ENCODE measurements around the gene NOPCHAP1. TPM values are rescaled to one million over a fixed set of nuclear protein-coding genes. Genes with fewer than 3 reads are reported as not detected.

Gene NOPCHAP1, protein sequence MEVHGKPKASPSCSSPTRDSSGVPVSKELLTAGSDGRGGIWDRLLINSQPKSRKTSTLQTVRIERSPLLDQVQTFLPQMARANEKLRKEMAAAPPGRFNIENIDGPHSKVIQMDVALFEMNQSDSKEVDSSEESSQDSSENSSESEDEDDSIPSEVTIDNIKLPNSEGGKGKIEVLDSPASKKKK
- total RNA-seq, result 13.3 TPM

DNA sequence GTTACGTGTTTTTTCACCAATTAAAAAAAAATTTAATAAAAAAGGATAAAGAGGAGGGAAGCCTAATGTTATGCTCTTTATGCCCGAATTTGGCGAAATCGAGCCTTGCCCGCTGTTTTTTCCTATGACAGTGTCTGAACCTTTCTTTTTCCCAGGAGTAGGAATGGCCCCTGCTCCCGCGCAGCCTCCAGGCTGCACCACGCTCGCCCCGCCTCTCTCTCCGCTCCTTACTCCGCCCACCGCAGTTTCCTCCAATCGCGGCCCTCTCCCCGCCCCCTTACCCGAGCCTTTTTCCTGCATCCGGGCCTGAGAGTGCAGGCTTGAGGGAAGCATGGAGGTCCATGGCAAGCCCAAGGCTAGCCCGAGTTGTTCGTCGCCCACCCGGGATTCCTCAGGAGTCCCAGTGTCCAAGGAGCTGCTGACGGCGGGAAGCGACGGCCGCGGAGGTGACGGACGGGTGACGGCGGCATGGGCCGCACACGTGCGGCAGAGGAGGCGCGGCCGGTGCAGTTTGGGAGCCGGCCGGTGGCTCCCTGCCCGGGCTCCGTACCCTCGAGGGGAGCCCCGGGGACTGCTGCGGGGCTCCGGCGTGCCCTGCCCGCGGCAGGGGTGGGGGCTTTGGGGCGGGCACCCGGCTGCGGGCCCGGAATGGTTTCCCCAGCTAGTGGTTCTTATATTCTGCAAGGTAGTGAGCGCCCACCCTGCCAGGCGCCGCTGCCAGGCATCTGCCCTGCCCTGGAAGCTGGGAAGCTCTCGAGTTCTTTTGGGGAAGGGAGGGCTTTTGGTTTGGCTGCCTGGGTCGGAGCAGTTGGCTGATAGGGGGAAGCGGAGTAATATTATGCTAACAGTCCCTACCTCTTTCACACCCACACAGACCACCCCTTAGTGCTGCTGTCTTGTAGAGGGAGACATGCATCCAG, at the start of gene NOPCHAP1:
Gene NOPCHAP1 (plus strand): TSS at position 295 of the 920 bp plus-strand sequence. CDS start 37 bp downstream, at position 332.
- peaks cover 0 to 16% of the 10 kb centered on the region in 2 donors for H3K36me3 ChIP-seq
- peak; percentile 83 to 84 for TF ChIP-seq POLR2AphosphoS5 (IDR thresholded peaks at IDR 0.05; ENCODE audit: insufficient read depth in 1 of 2, low read depth in 1 of 2)
- peak in 1 of 2 donors; percentile 38 for TF ChIP-seq POLR2A (IDR thresholded peaks at IDR 0.05)
- TF ChIP-seq, protein P1, sequence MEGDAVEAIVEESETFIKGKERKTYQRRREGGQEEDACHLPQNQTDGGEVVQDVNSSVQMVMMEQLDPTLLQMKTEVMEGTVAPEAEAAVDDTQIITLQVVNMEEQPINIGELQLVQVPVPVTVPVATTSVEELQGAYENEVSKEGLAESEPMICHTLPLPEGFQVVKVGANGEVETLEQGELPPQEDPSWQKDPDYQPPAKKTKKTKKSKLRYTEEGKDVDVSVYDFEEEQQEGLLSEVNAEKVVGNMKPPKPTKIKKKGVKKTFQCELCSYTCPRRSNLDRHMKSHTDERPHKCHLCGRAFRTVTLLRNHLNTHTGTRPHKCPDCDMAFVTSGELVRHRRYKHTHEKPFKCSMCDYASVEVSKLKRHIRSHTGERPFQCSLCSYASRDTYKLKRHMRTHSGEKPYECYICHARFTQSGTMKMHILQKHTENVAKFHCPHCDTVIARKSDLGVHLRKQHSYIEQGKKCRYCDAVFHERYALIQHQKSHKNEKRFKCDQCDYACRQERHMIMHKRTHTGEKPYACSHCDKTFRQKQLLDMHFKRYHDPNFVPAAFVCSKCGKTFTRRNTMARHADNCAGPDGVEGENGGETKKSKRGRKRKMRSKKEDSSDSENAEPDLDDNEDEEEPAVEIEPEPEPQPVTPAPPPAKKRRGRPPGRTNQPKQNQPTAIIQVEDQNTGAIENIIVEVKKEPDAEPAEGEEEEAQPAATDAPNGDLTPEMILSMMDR (IDR thresholded peaks at IDR 0.05), result no peak
- no peaks in the 10 kb centered on the region for H3K27me3 ChIP-seq
- DNase-seq (ENCODE audit: extremely low spot score in 2 of 2), result peak in 1 of 2 donors; percentile 90
- intact Hi-C loops (cut with DNase I), result loop anchor here (5.0 kb wide), 1 partner anchor 1216 kb away; no protein-coding TSS in a partner anchor
- H3K9me3 ChIP-seq, result no peaks in the 10 kb centered on the region
- peaks cover 22% of the 10 kb centered on the region for H3K4me1 ChIP-seq
- peak within 1 kb of the TSS; percentile 64 to 88 for H3K4me3 ChIP-seq
- peak within 1 kb of the TSS; percentile 54 for H3K27ac ChIP-seq

DNA sequence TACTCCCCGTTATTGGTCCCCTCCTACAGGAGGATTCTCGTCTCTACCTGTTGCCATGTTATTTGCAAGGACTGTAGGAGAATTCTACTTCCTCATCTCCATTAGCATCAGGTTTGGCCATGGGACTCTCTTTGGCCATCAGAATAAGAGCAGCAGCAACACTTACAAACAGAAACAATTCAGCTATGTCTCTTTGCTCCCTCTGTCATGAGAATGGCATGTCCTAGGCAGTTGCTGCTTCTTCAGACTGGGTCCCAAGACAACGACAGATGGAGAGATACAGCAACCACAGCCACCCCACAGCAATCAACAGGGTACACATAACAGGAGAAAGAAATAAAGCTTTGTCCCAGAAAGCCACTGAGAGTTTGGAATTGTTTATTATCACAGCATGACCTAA, 47.7 kb upstream of the NOPCHAP1 start:
- no peak for TF ChIP-seq POLR2AphosphoS5 (IDR thresholded peaks at IDR 0.05; ENCODE audit: insufficient read depth in 1 of 2, low read depth in 1 of 2)
- TF ChIP-seq, protein P1 (IDR thresholded peaks at IDR 0.05), result no peak
- intact Hi-C loops (cut with DNase I), result no loop called here

DNA sequence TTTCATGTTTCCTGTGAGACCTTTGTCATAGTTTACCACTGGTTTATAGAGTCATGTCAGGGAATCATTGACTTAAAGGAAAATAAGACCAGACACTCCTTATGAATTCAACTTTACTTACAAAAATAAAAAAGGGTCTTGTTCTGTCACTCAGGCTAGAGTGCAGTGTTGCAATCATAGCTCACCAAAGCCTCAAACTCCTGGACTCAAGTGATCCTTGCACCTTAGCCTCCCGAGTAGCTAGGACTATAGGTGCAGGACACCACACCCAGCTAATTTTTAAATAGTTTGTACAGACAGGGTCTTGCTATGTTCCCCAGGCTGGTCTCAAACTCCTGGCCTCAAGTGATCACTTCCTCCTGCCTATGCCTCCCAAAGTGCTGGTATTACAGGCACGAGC, 47.0 kb upstream of the NOPCHAP1 start:
- no peaks in the 10 kb centered on the region for H3K27me3 ChIP-seq
- TF ChIP-seq POLR2AphosphoS5 (IDR thresholded peaks at IDR 0.05; ENCODE audit: insufficient read depth in 1 of 2, low read depth in 1 of 2) (no peak), POLR2A (IDR thresholded peaks at IDR 0.05) (no peak)
- TF ChIP-seq, protein P1 (IDR thresholded peaks at IDR 0.05), result no peak
- no peak for DNase-seq (ENCODE audit: extremely low spot score in 2 of 2)

More for the DNA sequence above, 47.7 kb upstream of the NOPCHAP1 start:
- Histone ChIP-seq H3K9me3 (no peaks in the 10 kb centered on the region), H3K27me3 (no peaks in the 10 kb centered on the region), H3K36me3 (no peaks in the 10 kb centered on the region), H3K4me3 (no peak overlapping the region), H3K27ac (no peak overlapping the region), H3K4me1 (no peaks in the 10 kb centered on the region)
- DNase-seq (ENCODE audit: extremely low spot score in 2 of 2), result no peak

DNA sequence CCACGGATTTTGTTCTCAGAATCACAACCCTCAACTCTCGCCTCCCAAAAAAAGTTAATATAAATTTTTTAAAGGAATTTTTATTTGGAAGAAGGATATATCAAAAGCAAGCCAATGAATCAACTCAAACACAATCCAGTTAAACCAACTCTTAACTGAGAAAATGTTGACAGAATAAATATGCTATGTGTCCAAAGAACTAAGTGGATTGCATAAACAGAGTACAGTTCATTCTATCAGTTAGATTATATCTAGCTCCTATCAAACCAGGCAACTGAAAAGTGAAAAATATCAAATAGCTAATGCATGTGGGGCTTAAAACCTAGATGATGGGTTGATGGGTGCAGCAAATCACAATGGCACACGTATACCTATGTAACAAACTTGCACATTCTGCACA, 44.7 kb upstream of the NOPCHAP1 start:
- intact Hi-C loops (cut with DNase I), result no loop called here
- TF ChIP-seq POLR2AphosphoS5 (IDR thresholded peaks at IDR 0.05; ENCODE audit: insufficient read depth in 1 of 2, low read depth in 1 of 2), result no peak
- TF ChIP-seq, protein P1 (IDR thresholded peaks at IDR 0.05), result no peak
- TF ChIP-seq POLR2A (IDR thresholded peaks at IDR 0.05), result no peak
- H3K27me3 ChIP-seq, result no peaks in the 10 kb centered on the region

More for the DNA sequence above, 47.0 kb upstream of the NOPCHAP1 start:
- intact Hi-C loops (cut with DNase I), result no loop called here
- H3K9me3 ChIP-seq, result no peaks in the 10 kb centered on the region
- no peaks in the 10 kb centered on the region for H3K4me1 ChIP-seq
- no peaks in the 10 kb centered on the region for H3K36me3 ChIP-seq
- H3K27ac ChIP-seq, result no peak overlapping the region
- H3K4me3 ChIP-seq, result no peak overlapping the region

More for the DNA sequence above, 44.7 kb upstream of the NOPCHAP1 start:
- Histone ChIP-seq H3K4me3 (no peak overlapping the region), H3K9me3 (no peaks in the 10 kb centered on the region), H3K4me1 (no peaks in the 10 kb centered on the region), H3K36me3 (no peaks in the 10 kb centered on the region), H3K27ac (no peak overlapping the region)
- DNase-seq (ENCODE audit: extremely low spot score in 2 of 2), result no peak
